Activated naive CD8-positive, alpha-beta T cell treated with anti-CD3 and anti-CD28 coated beads, Interleukin-2, amount 50 U/mL, for 16 hours (primary cell): ENCODE results near the gene TIPARP.

ENCODE experiments used
- DNase-seq: peaks from one replicate; pipeline ENCODE4 v3.0.0-alpha.2; 2020; ENCODE audit warnings: low read depth, low spot score

TIPARP gene

DNA sequence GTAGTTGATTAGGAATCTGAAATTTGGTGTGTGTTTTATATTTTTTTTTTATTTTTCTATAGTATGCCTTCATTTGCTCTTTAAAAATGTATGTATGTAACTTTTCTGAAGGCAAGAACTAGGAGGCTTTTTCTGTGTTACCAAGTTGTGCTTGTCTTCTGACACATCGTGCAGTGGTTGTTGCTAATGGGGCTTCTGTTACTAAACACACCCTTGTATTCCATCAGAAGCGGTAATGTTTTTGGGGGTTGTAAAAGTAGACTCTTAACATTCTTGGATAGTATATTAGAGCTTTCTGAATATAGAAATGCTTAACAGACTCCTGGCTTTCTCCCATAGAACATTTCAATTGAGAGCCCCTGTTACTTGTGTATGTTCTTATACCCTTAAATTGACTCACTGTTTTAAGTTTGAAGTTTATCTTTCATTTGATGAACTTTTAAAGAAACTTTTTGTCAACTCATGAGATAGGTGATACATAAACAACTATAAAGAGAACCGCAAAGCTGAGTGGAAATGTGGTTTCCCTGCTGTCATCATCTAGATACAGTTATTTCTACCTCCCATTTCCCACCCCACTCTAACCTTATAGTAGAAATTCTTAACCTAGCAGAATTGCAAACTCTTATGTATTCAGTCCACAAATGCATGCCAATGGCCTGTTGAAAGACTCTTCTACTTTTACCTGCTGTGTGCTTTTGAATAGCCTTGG lies 2.5 kb downstream of the TIPARP start:
- no peak for DNase-seq

DNA sequence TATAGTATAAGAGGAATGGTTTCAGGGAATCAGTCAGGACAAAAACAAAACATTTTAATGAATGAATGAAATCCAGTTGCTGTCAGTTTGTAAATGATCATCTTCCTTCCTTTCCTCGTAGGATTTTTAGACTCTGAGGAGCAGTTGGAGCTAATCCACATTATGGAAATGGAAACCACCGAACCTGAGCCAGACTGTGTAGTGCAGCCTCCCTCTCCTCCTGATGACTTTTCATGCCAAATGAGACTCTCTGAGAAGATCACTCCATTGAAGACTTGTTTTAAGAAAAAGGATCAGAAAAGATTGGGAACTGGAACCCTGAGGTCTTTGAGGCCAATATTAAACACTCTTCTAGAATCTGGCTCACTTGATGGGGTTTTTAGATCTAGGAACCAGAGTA lies 3.1 kb downstream of the TIPARP start:
- no peak for DNase-seq

DNA sequence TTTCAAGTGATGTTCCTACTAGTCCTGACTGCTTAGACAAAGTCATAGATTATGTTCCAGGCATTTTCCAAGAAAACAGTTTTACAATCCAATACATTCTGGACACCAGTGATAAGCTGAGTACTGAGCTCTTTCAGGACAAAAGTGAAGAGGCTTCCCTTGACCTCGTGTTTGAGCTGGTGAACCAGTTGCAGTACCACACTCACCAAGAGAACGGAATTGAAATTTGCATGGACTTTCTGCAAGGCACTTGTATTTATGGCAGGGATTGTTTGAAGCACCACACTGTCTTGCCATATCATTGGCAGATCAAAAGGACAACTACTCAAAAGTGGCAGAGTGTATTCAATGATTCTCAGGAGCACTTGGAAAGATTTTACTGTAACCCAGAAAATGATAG lies 3.8 kb downstream of the TIPARP start:
- no peak for DNase-seq

DNA sequence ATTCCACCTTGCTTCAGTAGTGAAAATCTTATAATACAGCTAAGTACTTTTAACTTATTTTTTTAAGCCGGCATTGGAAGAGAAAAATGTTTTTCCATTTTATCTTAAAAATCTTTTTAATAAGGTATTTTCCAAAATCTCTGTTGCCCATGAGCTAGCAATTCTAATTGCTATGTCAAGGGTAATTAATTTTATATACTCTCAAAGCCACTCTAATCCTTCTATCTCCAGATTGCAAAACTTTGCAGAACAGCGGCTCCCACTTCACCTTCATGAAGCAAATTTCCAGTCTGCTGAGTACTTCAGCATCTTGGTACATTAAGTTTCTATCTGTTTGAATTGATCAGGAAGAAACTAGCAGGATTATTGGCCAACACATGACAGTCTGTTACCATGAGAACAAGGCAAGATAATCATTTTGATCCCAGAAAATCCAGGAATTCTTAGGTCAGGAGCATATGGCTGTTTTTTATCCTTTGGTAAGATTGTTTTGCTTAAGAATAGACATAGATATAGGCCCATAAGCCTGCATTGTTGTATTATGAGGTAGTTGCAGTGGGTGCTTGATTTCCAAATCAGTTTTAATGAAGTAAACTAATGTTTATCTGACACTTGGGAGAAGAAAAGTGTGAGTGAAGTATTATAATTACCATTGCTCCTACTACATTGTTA lies 6.0 kb downstream of the TIPARP start:
- DNase-seq = no peak

DNA sequence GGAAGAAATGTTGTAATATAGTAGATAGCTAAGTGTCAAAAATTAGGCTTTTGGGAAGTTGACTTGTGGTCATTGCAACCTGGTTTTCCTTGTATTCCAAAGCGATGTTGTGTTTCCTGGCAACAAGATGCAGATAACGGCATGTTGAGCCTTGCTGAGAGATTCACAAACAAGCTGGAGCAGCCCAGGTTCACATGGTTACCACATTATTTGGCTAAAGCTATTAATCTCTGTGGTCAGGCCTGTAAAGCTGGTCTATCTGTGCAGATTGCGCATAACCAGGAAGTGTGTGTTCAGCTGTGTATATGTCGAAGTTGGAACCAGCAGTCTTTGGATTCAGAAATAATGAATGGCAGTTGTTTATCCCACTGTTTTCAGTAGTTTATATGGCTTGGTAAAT lies 6.6 kb downstream of the TIPARP start:
- DNase-seq = no peak

DNA sequence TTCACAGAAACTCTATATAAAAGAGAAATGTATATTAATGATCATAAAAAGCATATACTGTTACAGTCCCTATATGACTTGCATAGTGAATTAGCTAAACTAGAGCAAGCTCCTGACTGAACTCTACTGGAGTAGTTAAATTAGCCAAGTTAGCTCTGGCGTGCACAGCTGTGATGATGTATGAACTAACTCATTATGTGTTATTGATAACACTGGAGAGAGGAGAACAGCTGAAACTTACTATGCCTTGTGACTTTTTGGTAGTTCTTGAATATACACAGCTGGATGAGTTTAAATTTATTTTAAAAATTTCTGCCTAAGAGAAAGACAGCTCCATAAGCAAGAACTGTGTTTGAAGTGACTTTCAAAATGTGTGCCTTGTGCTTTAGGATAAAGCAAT lies 8.1 kb downstream of the TIPARP start:
- no peak for DNase-seq

DNA sequence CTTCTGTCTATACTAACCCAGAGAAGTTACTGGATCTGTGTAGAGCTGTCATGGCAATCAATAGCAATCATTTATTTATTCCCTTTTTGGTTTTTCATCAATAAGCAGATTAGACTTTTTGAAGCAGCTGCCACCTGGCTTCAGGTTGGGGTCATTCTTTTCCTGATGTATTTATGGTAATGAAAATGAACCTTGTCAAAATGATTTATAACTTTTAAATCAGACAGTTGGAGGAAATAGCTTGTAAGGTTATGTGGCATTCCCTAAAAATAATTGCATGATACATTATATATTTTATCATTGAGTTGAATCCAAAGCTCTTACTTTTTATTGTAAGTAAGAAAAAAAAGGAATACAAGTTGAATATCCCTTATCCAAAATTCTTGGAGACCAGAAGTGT lies 8.6 kb downstream of the TIPARP start:
- no peak for DNase-seq

DNA sequence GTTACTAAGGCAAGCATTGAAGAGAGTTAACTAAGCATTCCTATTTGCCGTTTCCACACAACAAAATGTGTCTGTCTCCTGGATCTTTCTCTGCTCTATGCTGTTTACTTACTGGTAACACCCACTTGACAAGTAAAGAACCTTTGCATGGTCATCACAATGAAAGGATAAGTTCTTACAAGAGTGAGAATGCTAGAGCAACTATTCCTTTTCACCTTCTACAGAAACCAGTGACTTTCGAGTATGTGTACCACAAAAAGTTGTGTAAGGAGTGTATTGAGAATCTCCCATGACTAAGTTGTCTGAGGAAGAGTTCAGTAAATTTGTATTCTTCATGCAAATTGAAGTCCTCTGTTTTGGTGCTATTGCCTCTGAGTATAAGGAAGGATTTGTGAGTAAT lies 10.8 kb downstream of the TIPARP start:
- DNase-seq = no peak

DNA sequence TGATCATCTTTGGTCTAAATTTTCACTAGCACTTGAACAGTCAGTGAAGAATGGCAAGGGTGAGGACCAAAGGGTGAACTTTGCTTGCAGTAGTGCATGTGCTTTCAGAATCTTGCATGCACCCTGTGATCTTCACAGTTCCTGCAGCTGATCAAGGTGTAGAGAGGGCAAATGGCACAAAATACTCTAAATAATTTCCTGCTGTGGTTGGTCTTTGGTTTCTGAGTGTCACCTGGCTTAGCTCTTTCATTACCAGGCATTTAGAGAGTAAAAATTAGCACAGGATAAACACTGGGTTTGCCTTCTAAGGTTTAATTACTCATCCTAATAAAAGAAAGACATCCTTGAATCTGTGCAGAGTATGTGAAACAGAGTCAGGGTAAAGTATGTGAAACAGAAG lies 11.4 kb downstream of the TIPARP start:
- no peak for DNase-seq

DNA sequence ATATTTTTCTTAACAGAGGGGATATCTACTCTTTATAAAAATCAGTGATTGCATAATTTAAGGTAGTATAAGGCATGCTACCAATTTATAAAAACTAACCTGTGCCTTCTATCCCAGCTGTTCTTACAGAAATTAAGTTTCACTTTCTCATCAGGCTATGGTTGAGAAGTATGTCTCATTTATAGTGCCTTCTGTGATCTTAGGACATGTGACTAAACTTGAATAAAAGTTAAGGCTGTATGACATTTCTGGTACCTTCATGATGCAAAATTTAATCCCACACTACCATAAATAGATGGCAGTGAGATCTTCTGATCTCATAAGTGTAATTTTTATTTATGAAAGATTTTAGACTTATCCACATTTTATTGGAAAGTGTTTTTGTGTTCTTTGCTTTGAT lies 12.6 kb downstream of the TIPARP start:
- DNase-seq = no peak

DNA sequence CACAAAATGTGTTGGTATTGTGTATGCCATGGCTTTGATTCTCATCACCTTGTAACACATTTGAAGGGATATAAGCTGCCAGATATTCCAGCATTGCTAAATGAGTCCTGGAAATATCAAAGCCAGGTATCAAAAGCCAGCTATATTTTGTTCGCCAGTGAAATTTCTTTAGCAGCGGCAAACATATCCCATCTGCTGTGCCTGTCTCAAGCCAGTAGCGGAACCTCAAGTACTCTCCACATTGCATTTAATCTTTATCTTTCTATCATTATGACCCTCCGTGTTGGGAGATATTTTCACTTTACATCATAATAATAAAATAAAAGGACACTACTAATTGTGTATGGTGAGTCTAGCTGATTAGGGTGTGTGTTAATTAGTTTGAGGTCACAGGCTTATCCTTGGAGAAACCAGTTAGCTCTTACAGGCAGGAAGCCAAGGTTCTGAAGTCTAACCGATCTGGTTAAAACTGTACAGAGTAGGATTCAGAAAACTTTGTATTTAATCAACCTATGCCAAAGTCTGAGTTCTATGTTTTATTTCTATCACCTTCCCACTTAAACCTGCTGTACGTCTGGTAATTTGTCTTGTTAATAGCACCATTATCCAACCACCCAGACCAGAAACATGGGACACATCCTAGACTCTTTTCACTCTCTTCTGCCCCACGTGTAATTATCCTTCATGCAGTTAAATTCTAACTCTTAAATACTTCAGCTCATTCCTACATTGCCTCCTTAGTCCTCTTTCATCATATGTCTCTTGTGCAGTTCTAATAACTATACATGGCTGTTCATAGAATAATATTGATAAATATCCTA lies 14.5 kb downstream of the TIPARP start:
- no peak for DNase-seq

DNA sequence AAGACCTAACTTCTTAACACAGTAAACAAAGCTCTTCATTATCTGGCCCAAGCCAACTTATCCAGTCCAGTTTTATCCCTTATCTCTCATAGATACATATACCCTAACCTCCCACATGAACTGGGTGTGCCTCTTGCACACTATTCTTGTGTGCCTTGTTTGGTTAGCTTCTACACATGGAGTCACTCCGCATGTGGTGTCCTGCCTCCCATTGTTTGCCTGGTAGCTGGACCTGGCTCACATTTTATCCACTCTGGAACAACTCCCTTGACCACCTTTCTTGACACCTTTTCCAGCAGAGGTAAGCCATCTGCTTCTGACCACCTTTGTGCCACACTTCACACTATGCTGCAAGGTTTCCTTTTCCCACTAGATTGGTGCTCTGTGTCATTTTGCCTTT lies 15.2 kb downstream of the TIPARP start:
- no peak for DNase-seq

DNA sequence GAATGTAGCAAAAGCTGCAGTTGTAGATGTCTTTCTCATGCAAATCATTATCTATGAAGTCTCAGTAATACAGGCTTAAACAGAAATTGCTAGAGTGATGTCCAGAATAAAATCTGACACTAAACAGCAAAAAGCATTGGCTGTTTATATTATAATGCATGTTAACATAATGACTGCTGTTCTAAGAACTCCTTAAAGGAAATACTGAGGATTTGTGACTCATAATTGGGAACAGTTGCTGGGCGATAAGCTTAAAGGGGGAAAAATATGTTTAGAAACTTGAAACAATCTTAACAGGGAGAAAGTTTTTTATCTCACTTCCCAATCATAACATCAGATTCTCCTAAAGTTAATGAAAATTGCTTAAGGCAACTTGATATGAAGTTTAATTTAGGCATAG lies 17.5 kb downstream of the TIPARP start:
- no peak for DNase-seq

DNA sequence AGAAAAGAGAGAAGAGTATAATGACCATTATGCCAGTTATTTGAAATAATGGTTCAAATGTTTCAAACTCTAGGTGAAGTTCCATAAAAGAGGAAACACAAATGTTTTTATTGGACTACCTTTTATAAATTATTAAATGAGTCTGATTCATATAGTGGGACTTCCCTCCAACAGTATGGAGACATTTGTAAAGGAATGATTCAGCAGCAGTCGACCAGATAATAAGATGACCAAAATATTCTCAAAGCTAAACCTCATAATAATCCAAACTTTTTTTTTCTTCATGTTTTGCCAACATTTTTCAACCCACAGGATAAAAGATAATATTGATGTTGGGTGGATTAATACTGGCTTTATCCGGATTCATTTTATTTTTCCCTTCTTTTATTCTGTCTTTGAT lies 18.8 kb downstream of the TIPARP start:
- no peak for DNase-seq

DNA sequence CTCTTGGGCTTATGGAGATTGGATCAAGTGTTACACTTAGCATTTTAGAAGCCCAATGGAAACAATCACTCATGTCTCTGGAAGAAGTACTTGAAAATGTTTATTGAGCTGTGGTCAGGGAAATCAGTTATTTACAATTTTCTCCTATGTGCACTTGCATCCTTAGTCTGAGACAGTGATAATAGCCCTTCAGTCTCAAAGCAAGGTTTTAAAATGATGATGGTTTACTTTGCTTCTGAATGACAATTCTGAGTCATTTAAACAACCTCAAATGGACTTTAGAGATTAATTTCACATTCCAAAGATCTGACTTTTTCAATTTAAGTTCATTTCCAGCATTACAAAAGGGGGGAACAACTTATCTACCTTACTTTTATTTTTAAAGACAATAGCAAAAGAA lies 20.1 kb downstream of the TIPARP start:
- DNase-seq = no peak

DNA sequence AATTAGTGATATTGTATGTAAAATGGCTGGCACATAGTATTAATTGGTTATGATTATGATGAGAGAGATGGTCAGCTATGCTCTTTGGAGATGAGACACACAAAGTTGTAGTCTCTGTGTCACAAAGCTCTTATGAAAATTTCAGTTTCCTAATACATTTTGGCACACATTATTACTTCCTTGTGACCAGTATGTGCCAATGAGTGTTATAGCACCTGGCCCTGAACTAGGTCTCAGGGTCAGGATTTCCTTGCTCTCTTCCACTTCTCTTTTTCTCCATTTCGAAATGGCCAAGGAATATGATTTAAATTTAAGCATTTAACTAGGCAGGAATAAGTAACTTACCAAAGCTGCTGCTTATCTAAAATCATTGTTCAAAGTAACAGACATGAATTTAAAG lies 28.0 kb downstream of the TIPARP start:
- no peak for DNase-seq

DNA sequence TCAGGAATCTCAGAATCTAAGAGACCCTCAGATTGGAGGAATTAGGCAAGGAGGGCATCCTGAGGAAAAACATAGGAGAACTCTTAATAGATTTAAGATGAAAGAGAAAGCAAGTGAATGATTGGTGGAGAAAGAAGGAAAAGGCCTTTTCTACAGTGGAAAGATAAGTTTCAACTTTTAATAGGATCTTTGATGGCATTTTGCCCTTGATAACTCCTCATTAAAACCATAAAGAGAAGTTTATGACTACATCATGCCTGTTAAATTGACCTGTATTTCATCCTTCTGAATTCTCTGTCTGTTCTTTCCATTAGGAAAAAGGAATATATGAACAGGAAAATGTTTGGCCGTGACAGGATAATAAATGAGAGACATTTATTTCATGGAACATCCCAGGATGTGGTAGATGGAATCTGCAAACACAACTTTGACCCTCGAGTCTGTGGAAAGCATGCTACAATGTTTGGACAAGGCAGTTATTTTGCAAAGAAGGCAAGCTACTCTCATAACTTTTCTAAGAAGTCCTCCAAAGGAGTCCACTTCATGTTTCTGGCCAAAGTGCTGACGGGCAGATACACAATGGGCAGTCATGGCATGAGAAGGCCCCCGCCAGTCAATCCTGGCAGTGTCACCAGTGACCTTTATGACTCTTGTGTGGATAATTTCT lies 30.1 kb downstream of the TIPARP start:
- DNase-seq = no peak

DNA sequence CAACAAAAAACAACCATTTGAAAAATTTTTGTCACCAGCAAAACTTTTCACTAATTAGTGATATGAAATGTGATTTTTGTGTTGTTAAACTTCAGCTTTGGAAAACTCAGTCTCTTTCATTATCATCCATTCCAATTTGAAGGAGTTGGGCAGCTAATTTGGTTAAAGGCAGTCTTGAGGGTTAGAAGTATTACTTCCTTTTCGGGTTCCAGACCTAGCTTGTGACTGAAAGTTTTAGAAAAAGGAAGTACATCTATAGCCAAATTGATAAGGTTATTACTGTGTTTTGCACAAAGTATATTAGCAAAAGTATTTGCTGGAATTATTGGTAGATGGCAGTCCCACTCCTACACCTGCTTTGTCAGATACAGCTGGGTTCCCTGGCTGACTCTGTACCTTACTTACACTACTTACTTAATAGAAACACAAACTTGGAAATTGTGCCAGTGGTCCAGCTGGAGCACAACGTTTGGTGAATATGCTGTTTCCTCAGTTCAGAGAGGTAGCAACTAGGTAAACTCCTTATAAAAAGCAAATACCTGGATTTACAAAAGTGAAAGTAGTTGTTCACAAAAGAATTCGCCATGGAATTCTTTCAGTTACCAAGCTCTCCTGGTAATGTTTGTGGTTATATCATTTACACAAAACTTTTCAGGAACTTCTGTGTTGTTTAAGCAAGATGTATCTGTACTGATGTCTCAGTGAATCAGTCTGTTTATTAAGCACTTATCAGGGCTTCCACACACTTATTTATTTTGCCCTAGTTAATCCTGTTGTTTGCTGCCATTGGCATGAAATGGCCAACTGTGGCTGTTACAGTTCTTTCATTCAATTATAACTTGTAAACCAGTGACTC lies 31.6 kb downstream of the TIPARP start:
- no peak for DNase-seq

DNA sequence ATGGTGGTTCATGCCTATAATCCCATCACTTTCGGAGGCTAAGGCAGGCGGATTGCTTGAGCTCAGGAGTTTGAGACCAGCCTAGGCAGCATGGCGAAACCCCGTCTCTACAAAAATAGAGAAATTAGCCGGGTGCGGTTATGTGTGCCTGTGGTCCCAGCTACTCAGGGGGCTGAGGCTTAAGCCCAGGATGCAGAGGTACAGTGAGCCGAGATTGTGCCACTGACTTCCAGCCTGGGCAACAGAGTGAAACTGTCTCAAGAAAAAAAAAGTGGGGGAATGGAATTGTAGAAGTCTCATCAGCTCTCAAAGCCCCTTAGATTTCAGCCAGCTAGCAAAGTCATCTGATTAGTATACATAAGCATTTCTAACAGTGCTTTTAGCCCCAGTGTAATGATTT lies 33.2 kb downstream of the TIPARP start:
- no peak for DNase-seq

DNA sequence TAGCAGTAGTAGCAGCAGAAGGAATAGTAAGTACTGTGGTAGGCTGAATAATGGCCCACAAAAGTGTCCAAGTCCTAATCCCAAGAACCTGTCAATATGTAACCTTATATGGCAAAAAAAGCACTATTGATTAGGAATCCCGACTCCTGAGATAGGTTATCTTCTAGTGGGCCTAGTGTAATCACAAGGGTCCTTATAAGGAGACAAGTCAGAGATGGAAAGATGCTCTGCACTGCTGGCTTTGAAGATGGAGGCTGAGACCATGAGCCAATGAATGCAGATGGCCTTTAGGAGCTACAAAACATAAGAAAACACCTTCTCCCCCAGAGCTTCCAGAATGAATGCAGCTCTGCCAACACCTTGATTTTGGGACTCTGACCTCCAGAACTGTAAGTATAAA lies 36.0 kb downstream of the TIPARP start:
- no peak for DNase-seq

DNA sequence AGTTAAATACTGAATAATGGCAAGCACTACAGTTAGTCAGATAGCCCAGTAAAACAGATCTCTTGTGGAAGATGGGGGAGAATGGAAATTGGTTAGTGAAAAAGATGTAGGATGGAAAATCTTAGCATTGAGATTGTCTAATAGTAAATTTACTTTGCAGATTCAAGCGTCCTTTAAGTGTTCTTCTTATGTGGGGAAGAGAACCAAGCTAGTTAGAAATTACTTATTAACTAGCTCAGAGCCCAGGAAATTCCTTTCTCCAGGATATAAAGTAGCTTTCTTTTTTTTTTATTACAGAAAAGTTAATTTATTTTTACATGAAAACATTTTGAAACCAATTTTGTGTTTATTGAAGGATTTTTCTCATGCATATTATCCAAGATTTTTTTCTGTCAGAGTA lies 36.7 kb downstream of the TIPARP start:
- no peak for DNase-seq
